Measurements from ENCODE around the gene TMEM109. TPM values are rescaled to one million over a fixed set of nuclear protein-coding genes. Genes with fewer than 3 reads are reported as not detected.

The TMEM109 gene
- polyA plus RNA-seq (ENCODE audit: insufficient read length in 12 of 12) = 100 to 1,000 TPM in 5 of 12 donors, 10 to 100 TPM in 6, not detected in 1; 80.2 to 123 (median 97.2) TPM
- long read RNA-seq, donor 1, transcript TMEM109-201 (4 exons, 2,413 nt) = major isoform, 27 of 30 reads
- long read RNA-seq, donor 1, partial matches to known transcripts = 0 of 30 reads
- long read RNA-seq, donor 1, other reads (novel, unspliced or antisense) = 0 of 30 reads
- long read RNA-seq, donor 2, transcript TMEM109-201 (4 exons, 2,413 nt) = major isoform, 51 of 54 reads
- long read RNA-seq, donor 2, partial matches to known transcripts = 0 of 54 reads
- long read RNA-seq, donor 2, other reads (novel, unspliced or antisense) = 0 of 54 reads
- long read RNA-seq, donor 3, transcript TMEM109-201 (4 exons, 2,413 nt) = major isoform, 35 of 35 reads
- long read RNA-seq, donor 3, partial matches to known transcripts = 0 of 35 reads
- long read RNA-seq, donor 3, other reads (novel, unspliced or antisense) = 0 of 35 reads
- long read RNA-seq, donor 4, transcript TMEM109-201 (4 exons, 2,413 nt) = major isoform, 21 of 31 reads
- long read RNA-seq, donor 4, partial matches to known transcripts = 8 of 31 reads
- long read RNA-seq, donor 4, other reads (novel, unspliced or antisense) = 0 of 31 reads
- long read RNA-seq, donor 5 = 0 reads
- long read RNA-seq, donor 6, transcript TMEM109-201 (4 exons, 2,413 nt) = major isoform, 17 of 19 reads
- long read RNA-seq, donor 6, partial matches to known transcripts = 0 of 19 reads
- long read RNA-seq, donor 6, other reads (novel, unspliced or antisense) = 0 of 19 reads
- long read RNA-seq, donor 7, transcript TMEM109-201 (4 exons, 2,413 nt) = major isoform, 18 of 27 reads
- long read RNA-seq, donor 7, partial matches to known transcripts = 7 of 27 reads
- long read RNA-seq, donor 7, other reads (novel, unspliced or antisense) = 0 of 27 reads
- long read RNA-seq, donor 8, transcript TMEM109-201 (4 exons, 2,413 nt) = major isoform, 53 of 94 reads
- long read RNA-seq, donor 8, partial matches to known transcripts = 39 of 94 reads
- long read RNA-seq, donor 8, other reads (novel, unspliced or antisense) = 0 of 94 reads
- long read RNA-seq, donor 9, transcript TMEM109-201 (4 exons, 2,413 nt) = major isoform, 25 of 28 reads
- long read RNA-seq, donor 9, partial matches to known transcripts = 0 of 28 reads
- long read RNA-seq, donor 9, other reads (novel, unspliced or antisense) = 0 of 28 reads
- long read RNA-seq, donor 10, transcript TMEM109-201 (4 exons, 2,413 nt) = major isoform, 49 of 86 reads
- long read RNA-seq, donor 10, partial matches to known transcripts = 34 of 86 reads
- long read RNA-seq, donor 10, other reads (novel, unspliced or antisense) = 0 of 86 reads
- long read RNA-seq, donor 11, transcript TMEM109-202 (3 exons, 1,959 nt) = minor isoform, 5 of 59 reads
- long read RNA-seq, donor 11, transcript TMEM109-201 (4 exons, 2,413 nt) = major isoform, 48 of 59 reads
- long read RNA-seq, donor 11, partial matches to known transcripts = 6 of 59 reads
- long read RNA-seq, donor 11, other reads (novel, unspliced or antisense) = 0 of 59 reads

DNA sequence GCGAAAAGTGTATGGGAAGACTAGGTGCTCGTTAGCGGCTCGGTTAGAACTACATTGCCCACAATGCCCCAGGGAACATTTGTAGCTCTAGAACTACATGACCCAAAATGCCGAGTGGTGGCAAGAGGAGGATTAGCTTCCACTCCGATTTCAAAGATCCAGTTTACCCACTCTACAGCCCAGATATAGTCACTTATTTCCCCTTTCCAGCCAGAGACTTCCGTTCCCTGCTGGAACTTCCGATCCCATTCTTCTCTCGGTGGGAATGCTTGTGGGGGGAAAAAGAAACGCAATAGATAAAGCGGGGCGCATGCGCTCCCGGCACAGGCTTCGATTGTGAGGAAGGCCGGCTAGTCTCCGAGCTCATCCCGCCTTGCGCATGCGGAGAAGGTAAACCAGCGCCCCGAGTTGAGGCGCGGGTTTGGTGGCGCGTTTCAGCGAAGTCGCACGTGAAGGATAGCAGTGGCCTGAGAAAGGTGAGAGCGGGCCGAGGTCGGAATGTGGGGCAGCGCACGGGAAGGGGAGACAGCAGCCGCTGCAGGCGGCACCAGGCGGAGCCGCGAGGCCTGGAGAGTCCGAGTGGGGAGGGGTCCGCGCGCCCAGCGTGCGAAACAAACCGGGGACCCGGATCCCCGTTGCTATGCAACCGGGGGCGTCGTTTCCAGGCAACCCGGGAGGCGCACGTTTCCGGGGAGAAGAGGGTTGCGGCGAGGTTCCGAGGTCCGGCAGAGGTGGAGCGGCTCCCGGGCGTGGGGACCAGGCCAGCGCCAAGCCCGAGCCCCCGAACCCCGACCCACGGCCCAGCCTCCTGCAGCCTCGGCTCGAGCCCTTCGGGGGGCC is at the start of gene TMEM109:
TMEM109 (plus strand) TSS at position 366 of the 840 bp plus-strand sequence. CDS start 5,536 bp downstream, outside the sequence.
- DNase-seq = peak; percentile 93

DNA sequence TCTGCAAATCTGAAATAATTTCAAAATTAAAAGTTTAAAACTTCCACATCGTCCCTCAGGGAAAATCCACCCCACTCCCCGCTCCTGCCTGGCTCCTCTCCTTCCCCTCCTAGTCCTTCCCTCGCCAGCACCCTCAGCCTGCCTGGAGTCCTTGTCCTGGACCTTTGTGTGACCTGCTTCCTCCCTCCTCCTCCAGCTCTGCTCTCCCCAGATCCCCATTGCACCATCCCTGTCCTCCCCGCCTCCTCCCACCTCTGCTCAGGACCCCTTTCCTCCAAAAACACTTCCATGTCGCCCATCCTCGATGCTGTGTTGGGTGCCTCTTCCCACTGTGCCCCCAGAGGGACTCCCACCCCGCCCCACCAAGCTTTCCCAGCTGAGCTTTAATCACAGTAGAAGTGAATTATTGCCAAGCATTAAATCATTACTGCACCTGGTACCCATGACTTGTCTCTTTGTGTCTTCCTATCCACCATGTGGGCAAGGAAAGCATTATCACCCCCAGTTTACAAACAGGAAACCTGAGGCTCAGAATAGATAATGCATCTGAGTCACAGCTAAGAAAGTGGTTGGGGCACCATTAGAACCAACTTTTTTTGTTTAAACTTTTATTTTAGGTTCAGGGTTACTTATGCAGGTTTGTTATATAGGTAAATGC is 49.0 kb upstream of the TMEM109 start:
- DNase-seq = no peak

- no peak for DNase-seq
Observed at GRCh38 chr11:60866911-60867870, 46.8 kb upstream of the TMEM109 start, which contains the start of gene ZP1. Gene ZP1 (plus strand): TSS chr11:60867542. CDS start chr11:60867562, 20 bp downstream.

DNA sequence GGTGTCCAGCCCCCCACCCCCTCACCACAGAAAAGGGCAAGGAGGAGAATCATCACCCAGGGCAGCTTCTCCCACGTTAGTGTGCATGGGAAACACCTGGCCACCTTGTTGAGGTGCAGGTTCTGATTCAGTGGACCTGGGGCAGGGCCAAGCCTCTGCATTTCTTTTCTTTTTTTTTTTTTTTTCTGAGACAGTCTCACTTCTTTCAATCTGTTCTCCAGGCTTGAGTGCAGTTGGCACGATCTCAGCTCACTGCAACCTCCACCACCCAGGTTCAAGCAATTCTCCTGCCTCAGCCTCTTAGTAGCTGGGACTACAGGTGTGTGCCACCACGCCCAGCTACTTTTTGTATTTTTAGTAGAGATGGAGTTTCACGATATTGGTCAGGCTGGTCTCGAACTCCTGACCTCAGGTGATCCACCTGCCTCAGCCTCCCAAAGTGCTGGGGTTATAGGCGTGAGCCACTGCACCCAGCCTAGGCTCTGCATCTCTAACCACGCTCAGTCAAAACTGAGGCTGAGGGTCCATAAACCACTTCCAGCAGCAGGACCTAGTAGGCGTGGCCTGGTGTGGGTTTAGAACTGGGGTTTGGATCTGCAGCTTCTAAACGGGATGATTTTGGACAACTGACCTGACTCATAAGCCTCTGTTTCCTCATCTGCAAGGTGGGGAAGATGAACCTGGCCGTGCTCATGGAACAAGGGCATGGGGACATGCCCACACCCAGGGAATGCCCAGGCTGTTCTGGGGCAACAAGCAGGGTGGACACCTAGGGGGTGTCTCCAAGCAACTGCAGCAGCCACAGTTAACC is 45.9 kb upstream of the TMEM109 start:
- DNase-seq = no peak

- DNase-seq = no peak
Observed at GRCh38 chr11:60868682-60869450, 45.1 kb upstream of the TMEM109 start.

GRCh38 chr11:60869451-60869825 is 44.5 kb upstream of the TMEM109 start:
- DNase-seq = no peak

DNA sequence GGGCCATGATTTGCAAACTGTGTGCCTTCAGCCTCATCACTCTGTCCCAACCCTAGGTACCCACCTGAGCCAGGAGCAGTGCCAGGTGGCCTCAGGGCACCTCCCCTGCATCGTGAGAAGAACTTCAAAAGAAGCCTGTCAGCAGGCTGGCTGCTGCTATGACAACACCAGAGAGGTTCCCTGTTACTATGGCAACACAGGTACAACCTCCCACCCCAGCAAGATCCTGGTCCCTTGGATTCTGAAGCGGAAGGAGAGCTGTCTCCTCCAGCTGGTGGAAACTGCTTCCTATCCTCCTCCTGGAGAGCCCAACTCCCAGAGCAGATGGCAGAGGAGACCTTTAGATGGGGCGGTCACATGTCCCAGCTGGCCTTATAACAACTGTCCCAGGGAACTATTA is 43.7 kb upstream of the TMEM109 start:
- DNase-seq = no peak

DNA sequence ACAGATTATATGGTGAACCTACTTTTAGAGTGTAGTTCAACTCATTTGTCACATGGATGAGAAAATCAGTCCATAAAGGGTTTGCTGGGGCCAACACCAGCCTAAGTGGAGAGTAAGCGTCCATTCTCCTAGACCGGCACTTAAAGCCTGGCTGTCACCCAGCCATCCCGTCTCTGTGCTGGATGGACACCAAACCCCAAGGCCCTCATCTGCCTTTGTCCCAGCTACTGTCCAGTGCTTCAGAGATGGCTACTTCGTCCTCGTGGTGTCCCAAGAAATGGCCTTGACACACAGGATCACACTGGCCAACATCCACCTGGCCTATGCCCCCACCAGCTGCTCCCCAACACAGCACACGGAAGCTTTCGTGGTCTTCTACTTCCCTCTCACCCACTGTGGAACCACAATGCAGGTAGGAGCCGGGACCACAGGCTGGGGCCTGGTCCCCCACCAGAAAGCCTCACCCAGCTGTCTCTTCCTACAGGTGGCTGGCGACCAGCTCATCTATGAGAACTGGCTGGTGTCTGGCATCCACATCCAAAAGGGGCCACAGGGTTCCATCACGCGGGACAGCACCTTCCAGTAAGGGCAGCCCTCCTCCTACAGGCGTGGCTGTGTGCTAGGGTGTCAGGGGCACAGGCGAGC is 43.1 kb upstream of the TMEM109 start:
- DNase-seq = no peak

- DNase-seq = no peak
Observed at GRCh38 chr11:60871378-60872061, 42.4 kb upstream of the TMEM109 start.

- DNase-seq = peak; percentile 65
Observed at GRCh38 chr11:60872124-60872960, 41.6 kb upstream of the TMEM109 start.

- DNase-seq = no peak
Observed at GRCh38 chr11:60872961-60873524, 40.9 kb upstream of the TMEM109 start.

- DNase-seq = no peak
Observed at GRCh38 chr11:60873533-60873932, 40.4 kb upstream of the TMEM109 start.

GRCh38 chr11:60874421-60875365 is 39.3 kb upstream of the TMEM109 start:
- no peak for DNase-seq
